ENCODE results near the gene KLK10. TPM values are rescaled to one million over a fixed set of nuclear protein-coding genes. Genes with fewer than 3 reads are reported as not detected.
"Not testable (repeated sequence)": the region's sequence is repeated elsewhere in the genome, so short reads cannot be mapped to it uniquely, and the experiment has no call there.

Gene KLK10
- polyA plus RNA-seq, 4 donors, result 0.29 to 0.32 (median 0.31) TPM; not detected in 1

GRCh38 chr19:50972795-50973376 is 46.6 kb downstream of the KLK10 start:
- DNase-seq (ENCODE audit: low read depth in 4 of 4, low spot score in 3 of 4), result no peak

DNA sequence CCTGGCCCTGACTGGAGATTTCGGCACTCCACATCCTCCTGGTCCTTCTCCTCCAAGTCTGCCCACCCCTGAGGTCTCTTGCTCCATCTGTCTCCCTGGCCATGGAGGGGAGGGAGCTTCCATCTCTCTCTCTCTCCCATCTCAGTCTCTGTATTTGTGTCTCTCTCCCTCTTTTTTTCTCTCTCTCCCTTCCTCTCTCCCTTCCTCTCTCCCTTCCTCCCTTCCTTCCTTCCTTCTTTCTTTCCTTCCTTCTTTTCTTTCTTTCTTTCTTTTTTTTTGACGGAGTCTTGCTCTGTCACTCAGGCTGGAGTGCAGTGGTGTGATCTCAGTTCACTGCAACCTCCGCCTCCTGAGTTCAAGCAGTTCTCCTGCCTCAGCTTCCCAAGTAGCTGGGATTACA is 49.7 kb downstream of the KLK10 start:
- DNase-seq (ENCODE audit: low read depth in 4 of 4, low spot score in 3 of 4), result not testable (repeated sequence)

DNA sequence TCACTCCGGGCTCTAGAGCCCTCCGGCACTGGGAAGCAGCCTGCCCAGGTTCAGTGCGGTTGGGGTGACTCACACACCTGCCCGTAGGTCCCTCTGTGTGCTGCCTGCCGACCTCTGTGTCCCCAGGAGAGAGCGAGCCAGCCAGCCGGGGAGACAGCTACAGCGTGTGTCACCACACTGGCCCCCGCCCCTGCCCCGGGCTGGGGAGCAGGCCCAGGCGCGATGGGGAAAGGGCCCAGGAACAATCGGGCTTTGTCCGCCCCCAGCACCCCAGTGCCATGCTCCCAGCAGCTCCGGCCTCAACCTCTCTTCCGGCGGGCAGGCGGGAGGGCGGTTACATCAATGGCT is 50.1 kb downstream of the KLK10 start, which contains the start of gene KLK6:
Gene KLK6, minus strand, starts transcription at position 179 of the 348 bp plus-strand sequence. CDS start 1,487 bp downstream, outside the sequence.
- no peak for DNase-seq (ENCODE audit: low read depth in 4 of 4, low spot score in 3 of 4)

DNA sequence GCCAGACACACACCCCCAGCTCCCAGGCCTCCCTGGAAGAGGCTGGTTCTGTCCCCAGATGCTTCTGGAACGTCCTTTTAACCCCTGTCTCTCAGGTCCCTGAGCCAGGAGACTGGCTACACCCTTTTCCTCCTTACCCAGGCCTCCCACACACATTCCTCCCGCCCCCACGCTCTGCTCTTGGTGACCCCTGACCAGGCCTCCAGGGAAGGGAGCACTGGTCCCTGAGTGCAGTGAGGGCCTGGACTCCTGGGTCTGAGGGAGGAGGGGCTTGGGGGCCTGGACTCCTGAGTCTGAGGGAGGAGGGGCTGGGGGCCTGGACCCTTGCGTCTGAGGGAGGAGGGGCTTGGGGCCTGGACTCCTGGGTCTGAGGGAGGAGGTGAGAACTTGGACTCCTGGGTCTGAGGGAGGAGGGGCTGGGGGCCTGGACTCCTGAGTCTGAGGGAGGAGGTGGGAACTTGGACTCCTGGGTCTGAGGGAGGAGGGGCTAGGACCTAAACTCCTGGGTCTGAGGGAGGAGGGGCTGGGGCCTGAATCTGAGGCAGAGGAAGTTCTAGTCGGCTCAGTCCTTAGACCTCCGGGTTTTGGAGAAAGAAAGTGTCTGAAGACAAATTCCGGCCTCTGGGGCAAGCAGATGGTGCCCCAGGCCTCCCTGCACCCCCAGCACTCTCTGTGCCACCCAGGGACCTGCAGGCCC is 50.6 kb downstream of the KLK10 start:
- DNase-seq (ENCODE audit: low read depth in 4 of 4, low spot score in 3 of 4), result no peak

DNA sequence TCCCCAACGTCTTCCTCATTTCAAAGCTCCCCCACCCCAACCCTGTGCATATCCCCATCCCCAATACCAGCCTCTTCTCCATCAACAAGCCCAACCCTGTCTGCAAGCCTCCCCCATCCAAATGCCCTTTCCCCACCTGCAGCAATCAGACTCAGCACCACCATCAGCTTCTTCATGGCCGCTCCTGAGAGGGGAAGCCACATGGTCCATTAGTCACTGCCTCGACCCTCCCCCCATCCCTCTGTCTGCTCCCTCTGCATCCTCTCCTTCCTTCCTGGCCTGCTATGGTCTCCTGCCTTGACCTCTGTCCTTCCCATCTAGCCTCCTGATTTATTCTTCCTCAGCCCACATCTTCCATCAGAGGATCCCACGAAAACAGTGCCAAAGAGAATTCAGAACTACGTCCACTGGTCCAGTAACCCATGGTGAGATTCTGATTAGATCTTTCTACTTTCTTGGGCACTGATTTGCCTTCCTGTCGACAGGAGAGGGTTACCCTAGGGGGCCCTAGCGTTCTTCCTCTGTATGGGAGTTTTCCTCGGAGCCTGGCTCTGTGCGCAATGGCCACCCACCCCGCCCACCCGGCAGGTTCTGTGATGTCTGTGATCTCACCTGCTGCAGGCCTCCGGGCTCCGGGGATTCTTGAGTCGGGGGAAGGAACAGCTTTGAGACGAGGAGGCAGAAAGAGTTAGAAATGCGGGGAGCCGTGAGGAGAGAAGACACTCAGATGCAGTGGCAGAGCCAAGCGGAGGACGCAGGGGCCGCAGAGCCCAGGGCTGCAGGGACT is 51.4 kb downstream of the KLK10 start:
- DNase-seq (ENCODE audit: low read depth in 4 of 4, low spot score in 3 of 4), result no peak

- no peak for DNase-seq (ENCODE audit: low read depth in 4 of 4, low spot score in 3 of 4)
Observed at GRCh38 chr19:50964266-50964665, 55.2 kb downstream of the KLK10 start.

DNA sequence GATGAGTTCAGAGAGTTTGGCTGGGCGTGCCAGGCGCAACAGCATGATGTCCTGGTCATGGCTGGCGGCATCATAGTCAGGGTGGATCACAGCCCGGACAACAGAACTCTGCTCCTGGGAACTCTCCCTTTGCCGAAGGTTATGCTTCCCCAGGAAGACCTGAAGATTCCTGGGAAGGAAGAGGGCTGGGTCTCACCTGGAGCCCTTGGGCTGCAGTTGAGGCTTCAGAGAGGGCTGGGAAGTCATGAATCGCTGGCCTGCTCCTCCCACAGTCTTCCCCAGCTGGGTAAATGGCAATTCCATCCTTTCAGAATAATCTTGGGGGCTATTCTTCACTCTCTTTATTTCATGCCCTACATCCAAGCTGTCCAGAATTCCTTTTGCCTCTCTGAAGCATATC is 56.1 kb downstream of the KLK10 start:
- no peak for DNase-seq (ENCODE audit: low read depth in 4 of 4, low spot score in 3 of 4)

Other genes with a start within 250 kb of the KLK10 start
- gene GPR32, start 249.2 kb downstream of the KLK10 start, polyA plus RNA-seq (ENCODE audit: insufficient read length in 4 of 4), result not detected
- under 1 TPM in 1 of 4 donors, not detected in 3; 0.21 TPM for gene ACP4, start 229.3 kb downstream of the KLK10 start, polyA plus RNA-seq (ENCODE audit: insufficient read length in 4 of 4)
- gene KLK1, start 195.9 kb downstream of the KLK10 start, polyA plus RNA-seq (ENCODE audit: insufficient read length in 4 of 4), result 1 to 10 TPM; 1.7 to 2.3 (median 2.0) TPM
- gene KLK15, start 186.1 kb downstream of the KLK10 start, polyA plus RNA-seq (ENCODE audit: insufficient read length in 4 of 4), result under 1 TPM in 1 of 4 donors, not detected in 3; 0.11 TPM
- gene KLK3, start 164.8 kb downstream of the KLK10 start, polyA plus RNA-seq (ENCODE audit: insufficient read length in 4 of 4), result under 1 TPM; 0.28 to 0.55 (median 0.38) TPM
- under 1 TPM in 2 of 4 donors, not detected in 2; 0.03 to 0.24 TPM for gene KLK2, start 146.3 kb downstream of the KLK10 start, polyA plus RNA-seq (ENCODE audit: insufficient read length in 4 of 4)
- gene KLK4, start 108.3 kb downstream of the KLK10 start, polyA plus RNA-seq (ENCODE audit: insufficient read length in 4 of 4), result under 1 TPM in 2 of 4 donors, not detected in 2; 0.05 to 0.22 TPM
- gene KLK5, start 66.7 kb downstream of the KLK10 start, polyA plus RNA-seq (ENCODE audit: insufficient read length in 4 of 4), result 1 to 10 TPM; 1.3 to 2.6 (median 2.1) TPM
- 10 to 100 TPM; 36.8 to 53.2 (median 42.2) TPM for gene KLK6, start 50.1 kb downstream of the KLK10 start, polyA plus RNA-seq (ENCODE audit: insufficient read length in 4 of 4)
- 1 to 10 TPM; 5.1 to 9.7 (median 5.6) TPM for gene KLK7, start 35.8 kb downstream of the KLK10 start, polyA plus RNA-seq (ENCODE audit: insufficient read length in 4 of 4)
- gene KLK8, start 18.1 kb downstream of the KLK10 start, polyA plus RNA-seq (ENCODE audit: insufficient read length in 4 of 4), result 1 to 10 TPM; 2.3 to 3.4 (median 2.6) TPM
- gene KLK11, start 6.9 kb upstream of the KLK10 start, polyA plus RNA-seq (ENCODE audit: insufficient read length in 4 of 4), result under 1 TPM in 3 of 4 donors, not detected in 1; 0.21 to 0.28 (median 0.27) TPM
- gene KLK12, start 15.3 kb upstream of the KLK10 start, polyA plus RNA-seq (ENCODE audit: insufficient read length in 4 of 4), result under 1 TPM in 1 of 4 donors, not detected in 3; 0.06 TPM
- under 1 TPM; 0.20 to 0.55 (median 0.52) TPM for gene KLK13, start 45.4 kb upstream of the KLK10 start, polyA plus RNA-seq (ENCODE audit: insufficient read length in 4 of 4)
- under 1 TPM; 0.15 to 0.53 (median 0.28) TPM for gene KLK14, start 63.2 kb upstream of the KLK10 start, polyA plus RNA-seq (ENCODE audit: insufficient read length in 4 of 4)
- gene CTU1, start 88.7 kb upstream of the KLK10 start, polyA plus RNA-seq (ENCODE audit: insufficient read length in 4 of 4), result 1 to 10 TPM; 2.6 to 4.6 (median 3.0) TPM
- 1 to 10 TPM in 3 of 4 donors, under 1 TPM in 1; 0.97 to 2.3 (median 1.3) TPM for gene SIGLEC9, start 105.2 kb upstream of the KLK10 start, polyA plus RNA-seq (ENCODE audit: insufficient read length in 4 of 4)
- gene SIGLEC7, start 122.6 kb upstream of the KLK10 start, polyA plus RNA-seq (ENCODE audit: insufficient read length in 4 of 4), result under 1 TPM; 0.32 to 0.62 (median 0.43) TPM
- gene CD33, start 205.4 kb upstream of the KLK10 start, polyA plus RNA-seq (ENCODE audit: insufficient read length in 4 of 4), result 1 to 10 TPM; 1.5 to 2.6 (median 1.5) TPM
- not detected for gene SIGLECL1, start 231.4 kb upstream of the KLK10 start, polyA plus RNA-seq (ENCODE audit: insufficient read length in 4 of 4)